Astrocyte of the cerebellum (primary cell): ENCODE data around the gene MCCC2.
"Not testable (repeated sequence)": the region's sequence is repeated elsewhere in the genome, so short reads cannot be mapped to it uniquely, and the experiment has no call there.

Experiments used
- DNase-seq: peaks from one replicate; pipeline ENCODE4 v3.0.0-alpha.2; 2011; ENCODE audit warnings: low read depth
- H3K4me3 ChIP-seq: 2 replicates; pipeline ENCODE4 v1.5.1; 2011; ENCODE audit warnings: mild to moderate bottlenecking, low read depth, low read length, moderate library complexity
- CTCF ChIP-seq: IDR thresholded peaks from 2 replicates; pipeline ENCODE4 v1.5.1; 2012; ENCODE audit warnings: low read length, low read depth, moderate library complexity, mild to moderate bottlenecking; ENCODE audit errors: missing control alignments
- in situ Hi-C: cut with HindIII; loops from 2 replicates; pipeline ENCODE4 v1.10.0; 2017; ENCODE audit warnings: low sequenced_read_pairs

Gene MCCC2

GRCh38 chr5:71586941-71587765 is at the start of gene MCCC2:
Gene MCCC2, plus strand, starts transcription at chr5:71587340. Its CDS starts 86 bp downstream, at chr5:71587426.
- peak; percentile 83 for DNase-seq
- no peak for TF ChIP-seq CTCF

GRCh38 chr5:71537687-71538086 is 49.5 kb upstream of the MCCC2 start:
- TF ChIP-seq CTCF: no peak
- no peak overlapping the region for H3K4me3 ChIP-seq
- no peak for DNase-seq
- in situ Hi-C loops: no loop called here

More at GRCh38 chr5:71586941-71587765, at the start of gene MCCC2:
- in situ Hi-C loops: no loop called here
- peak within 1 kb of the TSS; percentile 63 for H3K4me3 ChIP-seq

GRCh38 chr5:71550885-71551284 is 36.3 kb upstream of the MCCC2 start:
- H3K4me3 ChIP-seq, DNase-seq, in situ Hi-C loops: not testable (repeated sequence)

- in situ Hi-C loops, H3K4me3 ChIP-seq, DNase-seq: not testable (repeated sequence)
Measured at GRCh38 chr5:71551582-71551981, 35.6 kb upstream of the MCCC2 start.

- DNase-seq, H3K4me3 ChIP-seq, in situ Hi-C loops: not testable (repeated sequence)
Measured at GRCh38 chr5:71552026-71552749, 35.0 kb upstream of the MCCC2 start.

GRCh38 chr5:71563161-71563560 is 24.0 kb upstream of the MCCC2 start:
- DNase-seq: no peak
- no peak overlapping the region for H3K4me3 ChIP-seq
- in situ Hi-C loops: no loop called here
- TF ChIP-seq CTCF: no peak

- no peak for DNase-seq
- H3K4me3 ChIP-seq: no peak overlapping the region
- TF ChIP-seq CTCF: no peak
- in situ Hi-C loops: no loop called here
Measured at GRCh38 chr5:71564895-71565294, 22.2 kb upstream of the MCCC2 start.
